ENCODE data around the gene DYNC1LI1. TPM values are rescaled to one million over a fixed set of nuclear protein-coding genes. Genes with fewer than 3 reads are reported as not detected.
"Not testable (repeated sequence)": the region's sequence is repeated elsewhere in the genome, so short reads cannot be mapped to it uniquely, and the experiment has no call there.

Gene DYNC1LI1
- total RNA-seq, 1 experiment from 2014 or later: 60.0 TPM

DNA sequence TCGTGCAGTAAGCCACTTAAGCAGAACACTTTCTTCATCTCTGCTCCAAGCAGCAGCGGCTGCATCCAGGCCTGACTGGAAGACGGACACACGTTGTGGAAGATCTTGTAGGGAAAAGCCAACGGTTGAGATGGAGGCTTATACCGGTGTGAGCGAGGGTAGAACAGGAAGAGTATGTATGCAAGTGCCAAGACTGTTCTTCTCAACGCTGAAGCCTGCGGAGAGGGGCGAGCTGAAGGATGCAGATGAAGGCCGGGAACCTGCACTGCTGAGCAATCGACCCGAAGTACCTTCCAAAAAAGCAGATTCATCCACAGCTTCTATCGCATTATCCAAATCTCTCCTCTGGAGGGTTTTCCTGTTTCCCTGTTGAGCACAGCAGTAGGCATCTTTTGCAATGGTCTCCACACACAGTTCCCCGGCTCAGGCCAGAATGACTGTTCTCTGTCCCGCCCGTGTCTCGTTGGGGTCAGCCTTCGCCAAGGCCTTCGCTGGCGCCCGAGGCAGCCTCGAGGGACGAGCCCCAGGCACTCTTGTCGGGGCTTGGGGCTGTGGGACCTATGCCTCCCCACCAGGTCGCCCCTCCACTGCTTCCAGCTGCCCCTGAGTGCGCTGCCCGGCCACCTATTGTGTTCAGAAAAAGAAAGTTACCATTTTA, 22.2 kb upstream of the DYNC1LI1 start:
- no peaks in the 10 kb centered on the region for H3K27me3 ChIP-seq
- no peaks in the 10 kb centered on the region for H3K9me3 ChIP-seq
- H3K36me3 ChIP-seq: no peaks in the 10 kb centered on the region
- no peak for DNase-seq
- no peak overlapping the region for H3K4me3 ChIP-seq

DNA sequence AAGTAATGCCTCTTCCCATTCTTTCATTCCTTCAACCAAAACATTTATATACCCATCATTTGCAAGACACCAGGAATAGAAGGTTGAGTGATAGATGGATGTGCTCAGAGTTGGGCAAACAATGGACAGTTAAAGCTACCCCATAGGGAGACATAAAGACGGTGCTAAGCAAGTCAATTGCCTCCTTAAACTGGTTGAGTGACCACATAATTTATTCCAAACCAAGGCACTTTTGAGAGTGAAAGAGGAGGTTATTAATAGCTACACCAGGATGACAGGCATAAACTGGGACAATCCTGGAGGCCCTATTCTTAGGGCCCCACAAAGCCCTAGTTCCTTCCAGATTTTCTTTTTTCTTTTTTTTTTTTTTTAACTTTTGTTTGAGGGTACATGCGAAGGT, 21.4 kb upstream of the DYNC1LI1 start:
- H3K27me3 ChIP-seq: no peaks in the 10 kb centered on the region
- DNase-seq: no peak
- no peak overlapping the region for H3K4me3 ChIP-seq
- H3K9me3 ChIP-seq: no peaks in the 10 kb centered on the region
- no peaks in the 10 kb centered on the region for H3K36me3 ChIP-seq

- Histone ChIP-seq H3K36me3 (no peaks in the 10 kb centered on the region), H3K9me3 (no peaks in the 10 kb centered on the region), H3K27me3 (no peaks in the 10 kb centered on the region), H3K4me3 (no peak overlapping the region)
- DNase-seq: no peak
Measured at GRCh38 chr3:32591186-32591585, 20.5 kb upstream of the DYNC1LI1 start.

- Histone ChIP-seq H3K27me3 (no peaks in the 10 kb centered on the region), H3K36me3 (no peaks in the 10 kb centered on the region), H3K4me3 (no peak overlapping the region), H3K9me3 (no peaks in the 10 kb centered on the region)
- DNase-seq: no peak
Measured at GRCh38 chr3:32586356-32586755, 15.7 kb upstream of the DYNC1LI1 start.

DNA sequence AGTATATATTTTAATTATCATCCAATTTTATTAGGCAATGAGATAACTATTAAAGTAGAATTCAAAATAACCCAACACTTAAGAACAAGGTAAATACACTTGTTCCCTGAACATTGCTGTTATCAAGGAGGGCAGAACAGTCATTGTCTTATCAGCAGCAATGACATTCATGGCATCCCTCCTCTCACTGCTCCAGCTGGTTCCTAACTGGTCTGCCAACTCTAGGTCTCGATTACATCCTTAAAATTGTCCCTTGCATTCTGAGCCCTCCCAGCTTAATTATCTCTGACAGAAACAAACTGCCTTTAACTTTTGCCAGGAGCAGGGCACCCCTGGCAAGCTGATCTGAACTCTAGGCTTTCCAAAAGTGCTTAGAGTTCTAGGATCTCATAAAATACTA, 14.0 kb upstream of the DYNC1LI1 start:
- no peak for DNase-seq
- Histone ChIP-seq H3K4me3 (no peak overlapping the region), H3K36me3 (no peaks in the 10 kb centered on the region), H3K27me3 (no peaks in the 10 kb centered on the region), H3K9me3 (no peaks in the 10 kb centered on the region)

- no peak for DNase-seq
- Histone ChIP-seq H3K9me3 (no peaks in the 10 kb centered on the region), H3K4me3 (no peak overlapping the region), H3K36me3 (no peaks in the 10 kb centered on the region), H3K27me3 (no peaks in the 10 kb centered on the region)
Measured at GRCh38 chr3:32583708-32584107, 13.1 kb upstream of the DYNC1LI1 start.

DNA sequence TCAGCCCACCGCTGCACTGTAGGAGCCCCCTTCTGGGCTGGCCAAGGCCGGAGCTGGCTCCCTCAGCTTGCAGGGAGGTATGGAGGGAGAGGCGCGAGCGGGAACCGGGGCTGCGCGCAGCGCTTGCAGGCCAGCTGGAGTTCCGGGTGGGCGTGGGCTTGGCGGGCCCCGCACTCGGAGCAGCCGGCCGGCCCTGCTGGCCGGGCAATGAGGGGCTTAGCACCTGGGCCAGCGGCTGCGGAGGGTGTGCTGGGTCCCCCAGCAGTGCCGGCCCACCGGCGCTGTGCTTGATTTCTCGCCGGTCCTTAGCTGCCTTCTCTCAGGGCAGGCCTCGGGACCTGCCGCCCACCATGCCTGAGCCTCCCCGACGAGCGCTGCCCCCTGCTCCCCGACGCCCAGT, 8.0 kb upstream of the DYNC1LI1 start:
- not testable (repeated sequence) for H3K9me3 ChIP-seq, H3K27me3 ChIP-seq, DNase-seq, H3K4me3 ChIP-seq, H3K36me3 ChIP-seq

GRCh38 chr3:32577581-32578556, 7.2 kb upstream of the DYNC1LI1 start:
- no peaks in the 10 kb centered on the region for H3K36me3 ChIP-seq
- no peaks in the 10 kb centered on the region for H3K9me3 ChIP-seq
- H3K27me3 ChIP-seq: no peaks in the 10 kb centered on the region
- DNase-seq: peak; percentile 16
- H3K4me3 ChIP-seq: peak overlapping the region; percentile 23

DNA sequence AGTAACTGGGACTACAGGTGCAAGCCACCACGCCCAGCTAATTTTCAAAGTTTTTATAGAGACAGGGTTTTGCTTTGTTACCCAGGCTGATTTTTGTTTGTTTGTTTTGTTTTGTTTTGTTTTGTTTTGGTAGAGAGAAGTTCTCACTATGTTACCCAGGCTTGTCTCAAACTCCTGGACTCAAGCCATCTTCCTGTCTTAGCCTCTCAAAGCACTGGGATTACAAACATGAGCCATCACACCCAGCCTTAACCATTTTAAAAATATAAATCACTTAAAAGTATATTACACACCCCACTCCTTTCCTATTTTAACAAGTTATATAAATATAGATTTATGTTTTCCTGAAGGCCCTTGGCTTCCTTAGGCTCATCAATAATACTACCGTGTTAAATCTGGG, 6.5 kb upstream of the DYNC1LI1 start:
- no peak for DNase-seq
- Histone ChIP-seq H3K4me3 (peak overlapping the region; percentile 23), H3K27me3 (no peaks in the 10 kb centered on the region)

DNA sequence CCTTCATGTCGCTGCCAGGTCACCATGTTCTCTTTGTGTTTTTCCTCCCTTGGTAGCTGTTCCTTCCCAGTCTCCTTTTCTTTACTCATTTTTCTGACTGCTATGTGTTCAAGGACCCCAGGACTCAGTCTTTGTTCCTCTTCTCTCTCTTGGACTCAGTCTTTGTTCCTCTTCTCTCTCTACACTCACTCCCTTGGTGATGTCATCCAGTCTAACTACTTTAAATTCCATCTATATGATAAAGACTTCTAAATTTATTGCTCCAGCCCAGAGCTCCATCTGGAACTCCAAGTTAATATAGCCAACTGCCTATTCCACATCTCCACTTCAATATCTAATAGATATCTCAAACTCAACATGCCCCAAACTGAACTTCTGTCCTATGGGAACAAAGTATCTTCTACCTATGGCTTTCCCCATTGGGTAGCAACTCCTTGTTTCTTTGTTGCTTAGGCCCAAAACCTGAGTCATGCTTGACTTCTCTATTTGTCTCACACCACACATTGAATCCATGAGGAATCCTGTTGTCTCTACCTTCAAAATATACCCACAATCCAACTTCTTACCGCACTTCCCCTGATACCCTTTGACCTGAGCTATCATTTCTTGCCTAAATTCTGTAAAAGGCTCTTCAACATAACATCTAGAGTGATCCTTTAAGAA, 4.9 kb upstream of the DYNC1LI1 start:
- no peak for DNase-seq
- Histone ChIP-seq H3K27me3 (no peaks in the 10 kb centered on the region), H3K36me3 (no peaks in the 10 kb centered on the region), H3K9me3 (no peaks in the 10 kb centered on the region), H3K4me3 (no peak overlapping the region)

More for the DNA sequence above, 6.5 kb upstream of the DYNC1LI1 start:
- Histone ChIP-seq H3K36me3 (no peaks in the 10 kb centered on the region), H3K9me3 (no peaks in the 10 kb centered on the region)

GRCh38 chr3:32571192-32571485, 481 bp upstream of the DYNC1LI1 start:
- H3K4me3 ChIP-seq: peak overlapping the region; percentile 85
- H3K9me3 ChIP-seq: no peaks in the 10 kb centered on the region
- no peaks in the 10 kb centered on the region; the same call in 1 of the 2 replicates for H3K36me3 ChIP-seq
- no peaks in the 10 kb centered on the region for H3K27me3 ChIP-seq
- DNase-seq: no peak

DNA sequence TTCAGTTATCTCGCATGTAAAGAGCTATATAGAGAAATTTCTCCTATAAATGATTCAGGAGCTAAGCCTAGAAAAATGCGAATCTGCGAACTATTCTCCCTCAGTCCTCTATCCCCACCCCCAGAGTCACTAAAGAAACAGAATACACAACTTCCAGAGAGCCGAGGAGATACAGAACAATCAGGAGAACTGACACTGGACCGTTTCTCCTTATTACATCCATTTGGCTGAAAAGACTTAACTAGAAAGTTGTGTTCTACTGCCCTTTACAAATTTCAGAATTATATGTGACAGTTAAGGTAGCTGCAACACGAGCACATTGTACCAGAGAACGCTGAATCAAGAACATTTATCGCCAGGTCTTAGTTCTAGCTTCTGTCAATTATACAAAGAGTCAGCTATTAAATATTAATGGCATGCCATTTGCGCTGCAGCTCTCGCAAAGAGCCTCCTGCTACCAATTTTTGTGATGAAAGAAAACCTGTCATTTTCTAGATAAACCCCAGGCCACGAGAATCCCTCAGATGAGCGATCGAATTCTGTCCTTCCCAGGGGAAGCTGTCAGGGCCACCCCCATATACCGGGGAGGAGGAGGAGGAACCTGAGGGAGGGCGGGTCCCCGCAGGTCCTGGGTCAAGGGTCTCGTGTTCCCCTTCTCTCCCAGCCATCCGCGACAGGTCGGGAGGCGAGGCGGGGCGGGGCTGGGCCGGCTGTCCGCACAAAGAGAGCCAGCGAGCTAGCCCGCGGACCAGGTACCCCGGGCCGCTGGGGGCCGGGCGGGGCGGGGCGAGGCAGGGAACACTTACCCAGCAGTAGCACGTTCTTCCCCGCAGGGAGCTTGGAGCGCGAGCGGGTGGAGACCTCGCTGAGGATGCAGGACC, 878 bp downstream of the DYNC1LI1 start:
- Histone ChIP-seq H3K27me3 (no peaks in the 10 kb centered on the region), H3K9me3 (no peaks in the 10 kb centered on the region), H3K4me3 (peak overlapping the region; percentile 85), H3K36me3 (peaks cover 3% of the 10 kb centered on the region)
- DNase-seq: peak; percentile 61

DNA sequence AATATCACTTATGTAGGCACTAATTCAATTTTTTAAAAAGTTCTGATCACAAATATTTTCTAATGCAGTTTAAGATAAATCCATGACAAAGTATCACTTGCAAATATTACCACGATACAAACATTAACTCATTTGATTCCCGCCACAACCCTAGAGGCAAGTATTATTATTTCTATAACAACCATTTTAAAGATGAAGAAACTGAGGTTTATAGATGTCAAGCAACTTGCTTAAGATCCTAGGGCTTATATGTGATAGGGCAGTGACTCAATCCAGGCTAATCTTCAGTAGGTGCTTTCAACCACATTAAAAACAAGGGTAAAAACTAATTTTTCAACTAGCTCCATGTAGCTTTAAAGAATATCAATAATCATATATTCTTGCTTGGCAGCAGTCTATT, 1.7 kb downstream of the DYNC1LI1 start:
- no peak for DNase-seq
- Histone ChIP-seq H3K4me3 (peak overlapping the region; percentile 85), H3K36me3 (peaks cover 3% of the 10 kb centered on the region), H3K27me3 (no peaks in the 10 kb centered on the region), H3K9me3 (no peaks in the 10 kb centered on the region)

GRCh38 chr3:32564195-32564594, 6.5 kb downstream of the DYNC1LI1 start:
- Histone ChIP-seq H3K27me3 (no peaks in the 10 kb centered on the region), H3K4me3 (no peak overlapping the region), H3K9me3 (no peaks in the 10 kb centered on the region), H3K36me3 (peaks cover 3% of the 10 kb centered on the region)
- DNase-seq: no peak

DNA sequence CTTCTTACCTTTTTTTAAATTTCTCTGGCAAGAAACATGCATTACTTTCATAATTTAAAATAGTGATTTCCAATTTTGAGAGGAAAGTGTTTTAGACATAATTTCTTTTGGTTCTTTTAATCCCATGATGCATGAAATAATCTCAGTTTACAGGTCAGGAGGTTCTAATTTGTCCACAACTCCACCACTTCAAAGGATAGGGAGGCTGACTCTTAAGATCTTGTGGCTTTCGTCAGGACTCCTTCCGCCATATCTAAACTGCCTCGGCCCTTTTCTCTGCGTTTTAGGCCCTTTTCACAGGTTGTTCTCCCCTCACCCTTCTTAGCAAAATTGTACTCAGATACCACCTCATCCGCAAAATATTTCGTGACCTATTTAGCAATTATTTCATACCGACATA, 8.0 kb downstream of the DYNC1LI1 start:
- H3K4me3 ChIP-seq: no peak overlapping the region
- H3K27me3 ChIP-seq: no peaks in the 10 kb centered on the region
- peaks cover 3% of the 10 kb centered on the region for H3K36me3 ChIP-seq
- H3K9me3 ChIP-seq: no peaks in the 10 kb centered on the region
- no peak for DNase-seq

- no peak overlapping the region for H3K4me3 ChIP-seq
- H3K9me3 ChIP-seq: no peaks in the 10 kb centered on the region
- DNase-seq: no peak
- no peaks in the 10 kb centered on the region for H3K27me3 ChIP-seq
- H3K36me3 ChIP-seq: no peaks in the 10 kb centered on the region
Measured at GRCh38 chr3:32557640-32558352, 12.9 kb downstream of the DYNC1LI1 start.
